ENCODE results near the gene ACAD10. TPM values are rescaled to one million over a fixed set of nuclear protein-coding genes. Genes with fewer than 3 reads are reported as not detected.

The ACAD10 gene
- total RNA-seq, 1 donor, result 16.4 TPM

- peak; percentile 52 for DNase-seq (ENCODE audit: low read depth)
- TF ChIP-seq CTCF (IDR thresholded peaks at IDR 0.05; ENCODE audit: insufficient read depth, low read depth, low read length), result no peak
- peak overlapping the region; percentile 92 for H3K4me3 ChIP-seq (ENCODE audit: low read depth, low read length)
These were observed 787 bp downstream of the ACAD10 start for GRCh38 chr12:111686574-111687105.

GRCh38 chr12:111687255-111687654 is 1.4 kb downstream of the ACAD10 start:
- TF ChIP-seq CTCF (IDR thresholded peaks at IDR 0.05; ENCODE audit: insufficient read depth, low read depth, low read length), result no peak
- peak; percentile 14 for DNase-seq (ENCODE audit: low read depth)
- no peak overlapping the region for H3K4me3 ChIP-seq (ENCODE audit: low read depth, low read length)

GRCh38 chr12:111687952-111688351 is 2.1 kb downstream of the ACAD10 start:
- no peak overlapping the region for H3K4me3 ChIP-seq (ENCODE audit: low read depth, low read length)
- no peak for TF ChIP-seq CTCF (IDR thresholded peaks at IDR 0.05; ENCODE audit: insufficient read depth, low read depth, low read length)
- DNase-seq (ENCODE audit: low read depth), result no peak

GRCh38 chr12:111691262-111691661 is 5.4 kb downstream of the ACAD10 start:
- TF ChIP-seq CTCF (IDR thresholded peaks at IDR 0.05; ENCODE audit: insufficient read depth, low read depth, low read length), result no peak
- no peak for DNase-seq (ENCODE audit: low read depth)
- H3K4me3 ChIP-seq (ENCODE audit: low read depth, low read length), result no peak overlapping the region

GRCh38 chr12:111692575-111693210 is 6.8 kb downstream of the ACAD10 start:
- DNase-seq (ENCODE audit: low read depth), result no peak

GRCh38 chr12:111693818-111694217 is 8.0 kb downstream of the ACAD10 start:
- DNase-seq (ENCODE audit: low read depth), result no peak
- TF ChIP-seq CTCF (IDR thresholded peaks at IDR 0.05; ENCODE audit: insufficient read depth, low read depth, low read length), result no peak
- no peak overlapping the region for H3K4me3 ChIP-seq (ENCODE audit: low read depth, low read length)

More at GRCh38 chr12:111692575-111693210, 6.8 kb downstream of the ACAD10 start:
- TF ChIP-seq CTCF (IDR thresholded peaks at IDR 0.05; ENCODE audit: insufficient read depth, low read depth, low read length), result peak; percentile 25
- no peak overlapping the region for H3K4me3 ChIP-seq (ENCODE audit: low read depth, low read length)

- TF ChIP-seq CTCF (IDR thresholded peaks at IDR 0.05; ENCODE audit: insufficient read depth, low read depth, low read length), result no peak
- no peak for DNase-seq (ENCODE audit: low read depth)
These were observed 14.1 kb downstream of the ACAD10 start for GRCh38 chr12:111699962-111700361.

More at GRCh38 chr12:111699962-111700361, 14.1 kb downstream of the ACAD10 start:
- no peak overlapping the region for H3K4me3 ChIP-seq (ENCODE audit: low read depth, low read length)
